HG02840 (cell line): ENCODE measurements around the gene PSMC1.

Source experiments
- ATAC-seq: cut with Tn5 transposase; IDR thresholded peaks from one replicate; pipeline ENCODE4 v1.9.1; 2021; ENCODE audit warnings: mild to moderate bottlenecking, moderate library complexity, moderate number of reproducible peaks; ENCODE audit not compliant: unreplicated experiment, low FRiP score

PSMC1 gene

GRCh38 chr14:90275820-90276219 lies 19.5 kb downstream of the PSMC1 start:
- ATAC-seq: no peak

GRCh38 chr14:90276646-90277367 lies 20.5 kb downstream of the PSMC1 start:
- ATAC-seq: no peak

GRCh38 chr14:90277581-90278198 lies 21.3 kb downstream of the PSMC1 start:
- ATAC-seq: no peak

GRCh38 chr14:90278199-90279175 lies 22.1 kb downstream of the PSMC1 start:
- ATAC-seq: no peak

GRCh38 chr14:90280096-90280495 lies 23.7 kb downstream of the PSMC1 start:
- no peak for ATAC-seq

GRCh38 chr14:90281261-90281660 lies 24.9 kb downstream of the PSMC1 start:
- no peak for ATAC-seq

- ATAC-seq: no peak
Measured at GRCh38 chr14:90281756-90282155, 25.4 kb downstream of the PSMC1 start.

GRCh38 chr14:90287791-90288190 lies 31.4 kb downstream of the PSMC1 start:
- ATAC-seq: no peak

- ATAC-seq: peak; percentile 97
Measured at GRCh38 chr14:90288651-90289355, 32.5 kb downstream of the PSMC1 start.

GRCh38 chr14:90290337-90291011 lies 34.1 kb downstream of the PSMC1 start:
- no peak for ATAC-seq

GRCh38 chr14:90291699-90292098 lies 35.3 kb downstream of the PSMC1 start:
- ATAC-seq: no peak

GRCh38 chr14:90293766-90294730 lies 37.7 kb downstream of the PSMC1 start:
- no peak for ATAC-seq

GRCh38 chr14:90294872-90295271 lies 38.5 kb downstream of the PSMC1 start:
- no peak for ATAC-seq

GRCh38 chr14:90295870-90296516 lies 39.6 kb downstream of the PSMC1 start:
- ATAC-seq: no peak

- no peak for ATAC-seq
Measured at GRCh38 chr14:90296641-90297040, 40.3 kb downstream of the PSMC1 start.

GRCh38 chr14:90297876-90298629 lies 41.7 kb downstream of the PSMC1 start:
- no peak for ATAC-seq

- no peak for ATAC-seq
Measured at GRCh38 chr14:90299408-90299807, 43.1 kb downstream of the PSMC1 start.
